B cell (primary cell): ENCODE data around the gene CST9L. TPM values are rescaled to one million over a fixed set of nuclear protein-coding genes. Genes with fewer than 3 reads are reported as not detected.

Experiments used
- ATAC-seq: fragments of 200-7000 bp; cut with Tn5 transposase; one replicate; pipeline ENCODE4 v1.10.0; 2021; ENCODE audit warnings: low read depth, mild to moderate bottlenecking, moderate number of reproducible peaks, moderate library complexity
- CTCF ChIA-PET: fragments of 350-600 bp; sonication (Branson Sonifier 250); formaldehyde crosslinking; loops from one replicate; lab custom pipeline; 2021; ENCODE audit warnings: antibody characterized with exemption, inconsistent platforms; lab: Charles Lee
- POLR2A ChIA-PET: fragments of 350-600 bp; sonication (Branson Sonifier 250); formaldehyde crosslinking; loops from one replicate; lab custom pipeline; 2021; ENCODE audit warnings: antibody characterized with exemption; lab: Charles Lee
- DNase-seq: peaks from one replicate; pipeline ENCODE4 v3.0.0; 2013
- H2AFZ ChIP-seq: 2 replicates; pipeline ENCODE4 v1.6.1; 2012; ENCODE audit warnings: mild to moderate bottlenecking, low read depth, low read length; ENCODE audit not compliant: insufficient read depth, poor library complexity, severe bottlenecking
- H3K27ac ChIP-seq, 2 donors: 1 replicate in 1 of 2; 2 replicates in 1 of 2; pipeline ENCODE4 v1.5.1; 2012 to 2013; ENCODE audit warnings: low read length in 2 of 2, mild to moderate bottlenecking in 2 of 2, moderate library complexity in 1 of 2
- H3K27me3 ChIP-seq, 4 experiments: fragments of 200-600 bp in 1 of 4; sonication (generic) in 1 of 4; replicated peaks in 1 of 4; 1 replicate in 2 of 4; 2 replicates in 2 of 4; pipeline versions ENCODE4 v1.6.1 to v1.7.0; 2013 to 2016; ENCODE audit warnings: low read length in 3 of 4, mild to moderate bottlenecking in 2 of 4, mixed read lengths in 1 of 4, moderate library complexity in 1 of 4; ENCODE audit not compliant: insufficient read depth in 4 of 4, control insufficient read depth in 3 of 4; ENCODE audit errors: control extremely low read depth in 1 of 4
- H3K36me3 ChIP-seq, 2 experiments: replicated peaks in 1 of 2; 1 replicate in 1 of 2; 2 replicates in 1 of 2; pipeline versions ENCODE4 v1.6.1 to v1.7.1; 2013; ENCODE audit warnings: low read length in 1 of 2; ENCODE audit not compliant: insufficient read depth in 2 of 2, control insufficient read depth in 1 of 2; ENCODE audit errors: control extremely low read depth in 1 of 2, extremely low read depth in 1 of 2
- H3K4me1 ChIP-seq, 2 donors: fragments of 200-600 bp in 1 of 2; sonication (generic) in 1 of 2; 1 replicate in 1 of 2; 2 replicates in 1 of 2; pipeline versions ENCODE4 v1.5.1 to v1.6.1; 2013 to 2017; ENCODE audit warnings: low read length in 2 of 2; ENCODE audit not compliant: control insufficient read depth in 2 of 2, insufficient read depth in 2 of 2
- H3K4me2 ChIP-seq: replicated peaks from 2 replicates; pipeline ENCODE3; 2012; ENCODE audit warnings: mild to moderate bottlenecking, low read depth, low read length; ENCODE audit not compliant: poor library complexity, severe bottlenecking
- H3K4me3 ChIP-seq, 5 experiments: fragments of 200-600 bp in 1 of 5; sonication (generic) in 1 of 5; 1 replicate in 3 of 5; 2 replicates in 2 of 5; pipeline versions ENCODE4 v1.5.1 to v1.7.0; 2011 to 2016; ENCODE audit warnings: low read length in 4 of 5, mild to moderate bottlenecking in 4 of 5, low read depth in 2 of 5, control low read depth in 1 of 5, moderate library complexity in 1 of 5; ENCODE audit not compliant: insufficient read depth in 1 of 5; ENCODE audit errors: control extremely low read depth in 1 of 5, extremely low read depth in 1 of 5
- H3K79me2 ChIP-seq: fragments of 200-600 bp; sonication (generic); one replicate; pipeline ENCODE4 v1.6.0; 2016; ENCODE audit warnings: low read length; ENCODE audit not compliant: control insufficient read depth, insufficient read depth
- H3K9ac ChIP-seq: fragments of 200-600 bp; sonication (generic); 2 replicates; pipeline ENCODE4 v1.6.1; 2017; ENCODE audit warnings: mild to moderate bottlenecking, low read length, moderate library complexity
- H3K9me3 ChIP-seq, 3 donors: one replicate each; pipeline versions ENCODE4 v1.6.1 to v1.7.1; 2013; ENCODE audit warnings: low read length in 2 of 3; ENCODE audit not compliant: control insufficient read depth in 2 of 3, insufficient read depth in 1 of 3; ENCODE audit errors: control extremely low read depth in 1 of 3
- H4K20me1 ChIP-seq: 2 replicates; pipeline ENCODE4 v1.6.0; 2012; ENCODE audit warnings: mild to moderate bottlenecking, low read length; ENCODE audit not compliant: insufficient read depth, control insufficient read depth, poor library complexity, severe bottlenecking
- H3K27ac Mint-ChIP-seq: one replicate; pipeline ENCODE4 v1.8.0; 2021; ENCODE audit warnings: mixed read lengths
- H3K27me3 Mint-ChIP-seq: one replicate; pipeline ENCODE4 v1.8.0; 2021; ENCODE audit warnings: mixed read lengths
- H3K4me1 Mint-ChIP-seq: one replicate; pipeline ENCODE4 v1.8.0; 2021; ENCODE audit warnings: mixed read lengths
- H3K4me3 Mint-ChIP-seq: one replicate; pipeline ENCODE4 v1.8.0; 2021; ENCODE audit warnings: mixed read lengths
- H3K9me3 Mint-ChIP-seq: one replicate; pipeline ENCODE4 v1.8.0; 2022; ENCODE audit warnings: mixed read lengths; ENCODE audit not compliant: insufficient read depth
- CTCF ChIP-seq: fragments of 200-600 bp; IDR thresholded peaks from one replicate; pipeline ENCODE4 v1.8.0; 2022; ENCODE audit warnings: antibody characterized with exemption, mild to moderate bottlenecking
- EZH2 ChIP-seq: IDR thresholded peaks from 2 replicates; pipeline ENCODE4 v1.6.1; 2012; ENCODE audit warnings: borderline replicate concordance, low read depth, mild to moderate bottlenecking, moderate library complexity, low read length; ENCODE audit not compliant: insufficient read depth, poor library complexity, severe bottlenecking
- WGBS: methylation state at CpG from one replicate; pipeline ENCODE4 v1.1.5; 2013; ENCODE audit warnings: missing lambda C conversion rate; ENCODE audit not compliant: insufficient coverage; 5-methylcytosine and 5-hydroxymethylcytosine counted together
- intact Hi-C: fragments of 100-400 bp; cut with micrococcal nuclease; formaldehyde crosslinking; loops from one replicate; pipeline ENCODE4 v1.10.0; 2022
- polyA plus RNA-seq: library from polyadenylated mRNA; depleted of rRNA; stranded (reverse); fragments of >200 nt; gene quantifications from 2 replicates; pipeline ENCODE4 v1.2.3, GENCODE V29; 2012
- total RNA-seq, 2 donors: library from RNA; stranded (reverse); fragments of 120-200 nt in 1 of 2; gene quantifications; 1 replicate in 1 of 2; 2 replicates in 1 of 2; pipeline versions ENCODE4 v1.2.3 to v1.2.4, GENCODE V29; 2013 to 2022

The CST9L gene
- total and polyA plus RNA-seq, 2 donors (not counting 1 experiment from before 2014, with no cell fraction given): not detected

- Histone ChIP-seq H3K27ac (no peak overlapping the region), H3K36me3 (no peaks in the 10 kb centered on the region), H3K9ac (no peak overlapping the region), H3K9me3 (peaks cover 0 to 5% (median 0%) of the 10 kb centered on the region in 3 donors), H3K27me3 (no peaks in the 10 kb centered on the region), H3K79me2 (no peaks in the 10 kb centered on the region), H4K20me1 (no peaks in the 10 kb centered on the region), H3K4me2 (no peak overlapping the region), H3K4me3 (no peak overlapping the region), H3K4me1 (no peaks in the 10 kb centered on the region), H2AFZ (no peak overlapping the region)
- no peaks in the 10 kb centered on the region for H3K4me1 Mint-ChIP-seq
- no CpG with 5 or more reads among the region's 5 CpGs for WGBS
- no peak overlapping the region for H3K4me3 Mint-ChIP-seq
- no peaks in the 10 kb centered on the region for H3K9me3 Mint-ChIP-seq
- H3K27ac Mint-ChIP-seq: no peak overlapping the region
- POLR2A ChIA-PET: no interaction called here
- intact Hi-C loops: no loop called here
- CTCF ChIA-PET: no interaction called here
- H3K27me3 Mint-ChIP-seq: no peaks in the 10 kb centered on the region
- TF ChIP-seq CTCF (no peak), EZH2 (no peak)
- ATAC-seq: no peak
- DNase-seq: no peak
These were observed 52.9 kb downstream of the CST9L start for GRCh38 chr20:23515250-23515939.

GRCh38 chr20:23514848-23515247 is 53.4 kb downstream of the CST9L start:
- H3K9ac ChIP-seq: no peak overlapping the region
- POLR2A ChIA-PET: no interaction called here
- TF ChIP-seq CTCF (no peak), EZH2 (no peak)
- H2AFZ ChIP-seq: no peak overlapping the region
- intact Hi-C loops: no loop called here
- H3K27ac ChIP-seq: no peak overlapping the region
- H3K79me2 ChIP-seq: no peaks in the 10 kb centered on the region
- H3K4me3 ChIP-seq: no peak overlapping the region
- DNase-seq: no peak
- H3K9me3 ChIP-seq: peaks cover 0 to 5% (median 0%) of the 10 kb centered on the region in 3 donors
- no peaks in the 10 kb centered on the region for H3K4me1 ChIP-seq
- Mint-ChIP-seq H3K27ac (no peak overlapping the region), H3K4me1 (no peaks in the 10 kb centered on the region), H3K27me3 (no peaks in the 10 kb centered on the region), H3K9me3 (no peaks in the 10 kb centered on the region), H3K4me3 (no peak overlapping the region)
- H3K27me3 ChIP-seq: no peaks in the 10 kb centered on the region
- H3K36me3 ChIP-seq: no peaks in the 10 kb centered on the region
- CTCF ChIA-PET: no interaction called here
- H3K4me2 ChIP-seq: no peak overlapping the region
- no CpG with 5 or more reads among the region's 1 CpG for WGBS
- no peaks in the 10 kb centered on the region for H4K20me1 ChIP-seq
- no peak for ATAC-seq

Other genes starting within 250 kb of the CST9L start
- gene NXT1, start 217.7 kb downstream of the CST9L start, total RNA-seq: 21.4 and 22.5 TPM in 2 replicates
- gene NXT1, start 217.7 kb downstream of the CST9L start, polyA plus RNA-seq: 147 and 163 TPM in 2 replicates
- 12.5 and 21.3 TPM in 2 replicates for gene GZF1, start 206.3 kb downstream of the CST9L start, total RNA-seq
- gene GZF1, start 206.3 kb downstream of the CST9L start, polyA plus RNA-seq: 49.0 and 82.9 TPM in 2 replicates
- 13.0 and 16.6 TPM in 2 replicates for gene NAPB, start 147.0 kb downstream of the CST9L start, total RNA-seq
- 4.1 and 12.2 TPM in 2 replicates for gene NAPB, start 147.0 kb downstream of the CST9L start, polyA plus RNA-seq
- not detected in 2 replicates for gene CSTL1, start 128.8 kb downstream of the CST9L start, total RNA-seq
- gene CSTL1, start 128.8 kb downstream of the CST9L start, polyA plus RNA-seq: not detected in 2 replicates
- gene CST11, start 115.6 kb downstream of the CST9L start, total RNA-seq: not detected in 2 replicates
- not detected in 2 replicates for gene CST11, start 115.6 kb downstream of the CST9L start, polyA plus RNA-seq
- not detected in 2 replicates for gene CST8, start 77.4 kb downstream of the CST9L start, total RNA-seq
- not detected in 2 replicates for gene CST8, start 77.4 kb downstream of the CST9L start, polyA plus RNA-seq
- gene CST9, start 37.4 kb upstream of the CST9L start, total RNA-seq: not detected in 2 replicates
- not detected in 2 replicates for gene CST9, start 37.4 kb upstream of the CST9L start, polyA plus RNA-seq
- gene CST3, start 69.5 kb upstream of the CST9L start, total RNA-seq: 1.0 and 1.2 TPM in 2 replicates
- 16.9 and 19.7 TPM in 2 replicates for gene CST3, start 69.5 kb upstream of the CST9L start, polyA plus RNA-seq
- not detected in 2 replicates for gene CST4, start 120.6 kb upstream of the CST9L start, total RNA-seq
- gene CST4, start 120.6 kb upstream of the CST9L start, polyA plus RNA-seq: not detected in 2 replicates
- gene CST1, start 182.5 kb upstream of the CST9L start, total RNA-seq: not detected in 2 replicates
- gene CST1, start 182.5 kb upstream of the CST9L start, polyA plus RNA-seq: not detected in 2 replicates